Liver (tissue), 9 donors: Measurements from ENCODE around the gene KIF26B. TPM values are rescaled to one million over a fixed set of nuclear protein-coding genes. Genes with fewer than 3 reads are reported as not detected.

Source experiments
- DNase-seq: peaks from one replicate; pipeline ENCODE4 v3.0.0-alpha.2; 2017; ENCODE audit warnings: low spot score
- H3K27ac ChIP-seq, 2 donors: one replicate each; pipeline ENCODE4 v1.7.0; 2013; ENCODE audit warnings: inconsistent platforms in 2 of 2, low read length in 2 of 2, control low read depth in 1 of 2, low read depth in 1 of 2, mild to moderate bottlenecking in 1 of 2
- H3K27me3 ChIP-seq, 4 donors: one replicate each; pipeline versions ENCODE4 v1.6.1 to v1.7.0; 2013; ENCODE audit warnings: low read length in 3 of 4, inconsistent platforms in 1 of 4, mild to moderate bottlenecking in 1 of 4, moderate library complexity in 1 of 4; ENCODE audit not compliant: control insufficient read depth in 4 of 4, insufficient read depth in 4 of 4
- H3K36me3 ChIP-seq, 4 donors: one replicate each; pipeline versions ENCODE4 v1.6.1 to v1.7.0; 2013; ENCODE audit warnings: low read length in 3 of 4, mild to moderate bottlenecking in 3 of 4, low read depth in 1 of 4, moderate library complexity in 1 of 4; ENCODE audit not compliant: control insufficient read depth in 4 of 4, insufficient read depth in 3 of 4
- H3K4me1 ChIP-seq, 4 donors: one replicate each; pipeline versions ENCODE4 v1.6.1 to v1.7.0; 2013; ENCODE audit warnings: low read length in 3 of 4, mild to moderate bottlenecking in 3 of 4, moderate library complexity in 1 of 4; ENCODE audit not compliant: control insufficient read depth in 4 of 4, insufficient read depth in 4 of 4
- H3K4me3 ChIP-seq, 3 donors: one replicate each; pipeline versions ENCODE4 v1.6.1 to v1.7.0; 2013; ENCODE audit warnings: low read length in 3 of 3, control low read depth in 1 of 3, low read depth in 1 of 3, mild to moderate bottlenecking in 1 of 3
- H3K9ac ChIP-seq, 2 donors: one replicate each; pipeline ENCODE4 v1.7.0; 2013; ENCODE audit warnings: low read length in 2 of 2, mild to moderate bottlenecking in 2 of 2, moderate library complexity in 2 of 2, control low read depth in 1 of 2, low read depth in 1 of 2
- H3K9me3 ChIP-seq, 4 donors: one replicate each; pipeline versions ENCODE4 v1.6.1 to v1.7.0; 2013; ENCODE audit warnings: low read length in 3 of 4; ENCODE audit not compliant: control insufficient read depth in 4 of 4
- ATF3 ChIP-seq: IDR thresholded peaks from 2 replicates; pipeline ENCODE4 v1.6.1; 2016; ENCODE audit warnings: antibody characterized with exemption
- CTCF ChIP-seq: fragments of 150-350 bp; IDR thresholded peaks from 2 replicates; pipeline ENCODE4 v1.5.1; 2017; ENCODE audit warnings: improper control_type of control experiment, low read depth, low read length; ENCODE audit not compliant: missing input control
- EGR1 ChIP-seq, 2 donors: IDR thresholded peaks; 2 replicates each; pipeline ENCODE4 v1.6.1; 2016 to 2018; ENCODE audit warnings: antibody characterized with exemption in 2 of 2, low read depth in 2 of 2
- FOXA1 ChIP-seq: IDR thresholded peaks from 2 replicates; pipeline ENCODE4 v1.6.1; 2016; ENCODE audit warnings: antibody characterized with exemption
- FOXA2 ChIP-seq: IDR thresholded peaks from 2 replicates; pipeline ENCODE4 v1.6.1; 2016; ENCODE audit warnings: antibody characterized with exemption
- GABPA ChIP-seq, 2 donors: IDR thresholded peaks in 1 of 2; conservative IDR thresholded peaks in 1 of 2; 2 replicates each; pipeline ENCODE4 v1.6.1; 2016; ENCODE audit warnings: antibody characterized with exemption in 2 of 2, mild to moderate bottlenecking in 1 of 2, moderate library complexity in 1 of 2
- HNF4A ChIP-seq, 2 donors: conservative IDR thresholded peaks; 2 replicates each; pipeline ENCODE4 v1.6.1; 2016; ENCODE audit warnings: antibody characterized with exemption in 2 of 2, mild to moderate bottlenecking in 2 of 2
- HNF4G ChIP-seq: IDR thresholded peaks from 2 replicates; pipeline ENCODE4 v1.6.1; 2016; ENCODE audit warnings: antibody characterized with exemption
- JUND ChIP-seq, 2 donors: IDR thresholded peaks; 2 replicates each; pipeline ENCODE4 v1.6.1; 2016; ENCODE audit warnings: antibody characterized with exemption in 2 of 2
- MAX ChIP-seq: IDR thresholded peaks from 2 replicates; pipeline ENCODE4 v1.6.1; 2016; ENCODE audit warnings: antibody characterized with exemption
- NR2F2 ChIP-seq: IDR thresholded peaks from 2 replicates; pipeline ENCODE4 v1.6.1; 2016; ENCODE audit warnings: antibody characterized with exemption
- RAD21 ChIP-seq, 2 donors: IDR thresholded peaks; 2 replicates each; pipeline ENCODE4 v1.6.1; 2016; ENCODE audit warnings: antibody characterized with exemption in 2 of 2, mild to moderate bottlenecking in 2 of 2
- REST ChIP-seq: IDR thresholded peaks from 2 replicates; pipeline ENCODE4 v1.6.1; 2016; ENCODE audit warnings: antibody characterized with exemption, mild to moderate bottlenecking
- RXRA ChIP-seq, 2 donors: IDR thresholded peaks; 2 replicates each; pipeline ENCODE4 v1.6.1; 2017 to 2018; ENCODE audit warnings: antibody characterized with exemption in 2 of 2, mild to moderate bottlenecking in 1 of 2
- SP1 ChIP-seq: IDR thresholded peaks from 2 replicates; pipeline ENCODE4 v1.6.1; 2018; ENCODE audit warnings: antibody characterized with exemption, mild to moderate bottlenecking
- TAF1 ChIP-seq: conservative IDR thresholded peaks from 2 replicates; pipeline ENCODE4 v1.6.1; 2016; ENCODE audit warnings: antibody characterized with exemption, mild to moderate bottlenecking
- YY1 ChIP-seq: IDR thresholded peaks from 2 replicates; pipeline ENCODE4 v1.6.1; 2016; ENCODE audit warnings: antibody characterized with exemption, mild to moderate bottlenecking
- ZBTB33 ChIP-seq: IDR thresholded peaks from 2 replicates; pipeline ENCODE4 v1.6.1; 2016; ENCODE audit warnings: antibody characterized with exemption
- polyA plus RNA-seq, 2 donors: library from polyadenylated mRNA; stranded (reverse) in 1 of 2; unstranded in 1 of 2; fragments of 200-250 nt in 1 of 2; fragments of >200 nt in 1 of 2; fragmentation: Nextera tagmentation in 1 of 2; extraction: Ambion mirVana in 1 of 2; gene quantifications; one replicate each; pipeline versions ENCODE4 v1.2.1 to v1.2.3, GENCODE V29; 2013 to 2015
- total RNA-seq, 2 donors: library from RNA; depleted of rRNA; stranded (reverse); fragments of >200 nt; gene quantifications; one replicate each; pipeline ENCODE4 v1.2.3, GENCODE V29; 2014
- donor health status: healthy.
- donor health status: healthy.
- donor health status: healthy.
- donor health status: healthy.
- donor health status: healthy.

The KIF26B gene
- total and polyA plus RNA-seq, 4 donors = 0.10 to 1.7 (median 0.34) TPM

- H3K9me3 ChIP-seq = no peaks in the 10 kb centered on the region
Observed at GRCh38 chr1:245578771-245579170, 424.0 kb downstream of the KIF26B start.

More at GRCh38 chr1:245578771-245579170, 424.0 kb downstream of the KIF26B start:
- Histone ChIP-seq H3K27ac (no peak overlapping the region), H3K4me3 (no peak overlapping the region), H3K27me3 (no peaks in the 10 kb centered on the region), H3K9ac (no peak overlapping the region), H3K36me3 (no peaks in the 10 kb centered on the region), H3K4me1 (no peaks in the 10 kb centered on the region)
- TF ChIP-seq NR2F2 (no peak), SP1 (no peak), GABPA (IDR thresholded peaks at IDR 0.05 in 1 of 2, conservative IDR thresholded peaks at IDR 0.05 in 1 of 2) (no peak), FOXA2 (no peak), YY1 (no peak), HNF4A (conservative IDR thresholded peaks at IDR 0.05) (no peak), RXRA (IDR thresholded peaks at IDR 0.05) (no peak), REST (no peak), ZBTB33 (no peak), CTCF (no peak), TAF1 (no peak), FOXA1 (no peak), EGR1 (IDR thresholded peaks at IDR 0.05; ENCODE audit: low read depth in 2 of 2) (no peak), ATF3 (no peak), HNF4G (no peak), JUND (IDR thresholded peaks at IDR 0.05) (no peak), MAX (no peak), RAD21 (IDR thresholded peaks at IDR 0.05) (no peak)
- DNase-seq = no peak
